Body of pancreas (tissue), 4 donors: Measurements from ENCODE around the gene COX4I2. TPM values are rescaled to one million over a fixed set of nuclear protein-coding genes. Genes with fewer than 3 reads are reported as not detected.

Experiments used
- ATAC-seq: fragments of 150-250 bp; one replicate; pipeline ENCODE4 v1.9.1; 2016
- DNase-seq, 4 donors: peaks; one replicate each; pipeline ENCODE4 v3.0.0-alpha.2; 2019
- H3K27ac ChIP-seq, 4 donors: fragments of 200-600 bp; sonication (generic); 1 replicate in 3 of 4; 2 replicates in 1 of 4; pipeline versions ENCODE4 v1.5.1 to v1.6.1; 2016 to 2019; ENCODE audit warnings: mild to moderate bottlenecking in 1 of 4, mixed read lengths in 1 of 4, moderate library complexity in 1 of 4
- H3K27me3 ChIP-seq, 2 donors: fragments of 200-600 bp; sonication (generic); one replicate each; pipeline ENCODE4 v1.6.0; 2016; ENCODE audit warnings: mild to moderate bottlenecking in 1 of 2
- H3K36me3 ChIP-seq, 2 donors: fragments of 200-600 bp; sonication (generic); replicated peaks in 1 of 2; 2 replicates each; pipeline ENCODE4 v1.5.1; 2016; ENCODE audit warnings: low read depth in 2 of 2; ENCODE audit not compliant: insufficient read depth in 1 of 2
- H3K4me1 ChIP-seq: fragments of 200-600 bp; sonication (generic); one replicate; pipeline ENCODE4 v1.6.0; 2016
- H3K4me3 ChIP-seq, 2 donors: fragments of 200-600 bp; sonication (generic); 1 replicate in 1 of 2; 2 replicates in 1 of 2; pipeline ENCODE4 v1.5.1; 2016 to 2019
- H3K9me3 ChIP-seq, 3 donors: fragments of 200-600 bp; sonication (generic); 1 replicate in 2 of 3; 2 replicates in 1 of 3; pipeline ENCODE4 v1.5.1; 2016
- CTCF ChIP-seq, 7 experiments: fragments of 450-650 bp in 4 of 7; fragments of 200-600 bp in 3 of 7; sonication (generic) in 3 of 7; IDR thresholded peaks; one replicate each; pipeline ENCODE4 v1.5.1; 2016 to 2019; ENCODE audit warnings: antibody characterized with exemption in 7 of 7
- POLR2A ChIP-seq, 3 donors: fragments of 450-650 bp; IDR thresholded peaks; one replicate each; pipeline ENCODE4 v1.6.1; 2016; ENCODE audit warnings: antibody characterized with exemption in 3 of 3, mild to moderate bottlenecking in 2 of 3
- WGBS, 2 donors: methylation state at CpG; one replicate each; pipeline ENCODE4 v1.1.5; 2017; 5-methylcytosine and 5-hydroxymethylcytosine counted together
- intact Hi-C: fragments of 100-400 bp; cut with DNase I; formaldehyde crosslinking; loops from one replicate; pipeline ENCODE4 v1.15.1; 2023
- total RNA-seq, 2 donors: library from RNA; depleted of rRNA; stranded (reverse); fragments of >200 nt; gene quantifications; one replicate each; pipeline ENCODE4 v1.1.0, GENCODE V29; 2016

Gene COX4I2
- total RNA-seq, 2 donors from 2014 or later: not detected

- no peak for ATAC-seq
- H3K4me3 ChIP-seq: no peak overlapping the region
- TF ChIP-seq POLR2A (IDR thresholded peaks at IDR 0.05): no peak
- TF ChIP-seq CTCF (IDR thresholded peaks at IDR 0.05): no peak
- no peaks in the 10 kb centered on the region for H3K36me3 ChIP-seq
- no peaks in the 10 kb centered on the region for H3K27me3 ChIP-seq
- 97 to 100% methylated on average over 2 of the region's 2 CpGs for WGBS, 2 donors
- no peak overlapping the region for H3K27ac ChIP-seq
- intact Hi-C loops: no loop called here
- H3K9me3 ChIP-seq: no peaks in the 10 kb centered on the region
- DNase-seq: no peak
- H3K4me1 ChIP-seq: no peaks in the 10 kb centered on the region
These were observed 40.2 kb upstream of the COX4I2 start for GRCh38 chr20:31597481-31597855.

GRCh38 chr20:31602431-31602778 is 35.3 kb upstream of the COX4I2 start:
- Histone ChIP-seq H3K36me3 (no peaks in the 10 kb centered on the region), H3K27ac (peak overlapping the region in 1 of 4 donors; percentile 27), H3K27me3 (no peaks in the 10 kb centered on the region), H3K4me1 (peaks cover 41% of the 10 kb centered on the region), H3K4me3 (no peak overlapping the region), H3K9me3 (no peaks in the 10 kb centered on the region)
- WGBS, 2 donors: 81 to 95% methylated on average over 4 of the region's 4 CpGs
- ATAC-seq (no peak), DNase-seq (no peak)
- TF ChIP-seq CTCF (IDR thresholded peaks at IDR 0.05): no peak
- TF ChIP-seq POLR2A (IDR thresholded peaks at IDR 0.05): no peak
- intact Hi-C loops: no loop called here

- TF ChIP-seq POLR2A (IDR thresholded peaks at IDR 0.05) (no peak), CTCF (IDR thresholded peaks at IDR 0.05) (no peak)
- Histone ChIP-seq H3K27ac (peak overlapping the region in 2 of 4 donors; percentile 27 to 29), H3K4me3 (no peak overlapping the region), H3K9me3 (no peaks in the 10 kb centered on the region), H3K27me3 (no peaks in the 10 kb centered on the region), H3K36me3 (no peaks in the 10 kb centered on the region), H3K4me1 (peaks cover 46% of the 10 kb centered on the region)
- WGBS, 2 donors: 58 to 75% methylated on average over 15 to 16 of the region's 17 CpGs
- ATAC-seq (no peak), DNase-seq (no peak)
- intact Hi-C loops: no loop called here
These were observed 34.8 kb upstream of the COX4I2 start for GRCh38 chr20:31602779-31603441.

GRCh38 chr20:31603822-31604566 is 33.7 kb upstream of the COX4I2 start:
- peak; percentile 86 for ATAC-seq
- intact Hi-C loops: no loop called here
- WGBS, 2 donors: 10 to 17% methylated on average over 23 to 43 of the region's 43 CpGs
- DNase-seq: peak; percentile 97 to 98 (median 98)
- Histone ChIP-seq H3K4me1 (peaks cover 57% of the 10 kb centered on the region), H3K4me3 (no peak overlapping the region), H3K36me3 (no peaks in the 10 kb centered on the region), H3K9me3 (no peaks in the 10 kb centered on the region), H3K27ac (peak overlapping the region; percentile 44 to 76 (median 66)), H3K27me3 (no peaks in the 10 kb centered on the region)
- peak; percentile 45 to 64 (median 58) for TF ChIP-seq POLR2A (IDR thresholded peaks at IDR 0.05)
- peak in 2 of 7 experiments; percentile 4 to 17 for TF ChIP-seq CTCF (IDR thresholded peaks at IDR 0.05)
